NCI-H82 treated with DMSO at 0.1 percent for 48 hours (cell line): Measurements from ENCODE around the gene CACNA2D2.
A peak's percentile ranks its signal among the peaks of the same experiment; 100 is the strongest.

Experiments used
- DNase-seq: peaks from one replicate; lab custom pipeline; 2025; ENCODE audit not compliant: unreplicated experiment; lab: John Stamatoyannopoulos, UW

CACNA2D2 gene

DNA sequence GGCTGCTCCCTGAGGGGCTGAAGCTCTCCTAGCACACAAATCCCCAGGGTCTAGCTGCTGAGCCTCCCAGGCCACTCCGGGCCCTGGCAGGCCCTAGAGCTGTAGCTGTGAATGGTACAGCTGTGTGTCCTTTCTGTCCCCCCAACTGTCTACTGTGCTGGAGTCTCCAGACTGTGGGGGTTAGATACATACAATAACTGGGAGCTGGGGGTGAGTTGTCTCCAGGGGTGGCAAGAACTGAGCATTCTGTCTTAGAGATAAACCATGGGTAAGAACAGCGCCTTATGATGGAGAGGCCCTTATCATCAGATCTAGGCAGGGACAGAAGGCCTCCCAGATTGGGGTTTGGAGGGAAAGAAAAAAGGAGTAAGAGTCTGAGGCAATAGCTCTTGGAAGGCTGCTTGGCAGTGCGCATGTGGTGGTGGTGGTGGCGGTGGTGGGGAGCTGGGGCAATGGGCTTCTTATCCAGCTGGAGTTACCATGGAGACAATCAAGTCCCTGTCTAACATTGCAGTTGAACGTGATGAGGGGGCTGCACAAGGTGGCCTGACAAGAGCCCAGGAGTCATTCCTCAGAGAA, 149.2 kb downstream of the CACNA2D2 start:
- no peak for DNase-seq

DNA sequence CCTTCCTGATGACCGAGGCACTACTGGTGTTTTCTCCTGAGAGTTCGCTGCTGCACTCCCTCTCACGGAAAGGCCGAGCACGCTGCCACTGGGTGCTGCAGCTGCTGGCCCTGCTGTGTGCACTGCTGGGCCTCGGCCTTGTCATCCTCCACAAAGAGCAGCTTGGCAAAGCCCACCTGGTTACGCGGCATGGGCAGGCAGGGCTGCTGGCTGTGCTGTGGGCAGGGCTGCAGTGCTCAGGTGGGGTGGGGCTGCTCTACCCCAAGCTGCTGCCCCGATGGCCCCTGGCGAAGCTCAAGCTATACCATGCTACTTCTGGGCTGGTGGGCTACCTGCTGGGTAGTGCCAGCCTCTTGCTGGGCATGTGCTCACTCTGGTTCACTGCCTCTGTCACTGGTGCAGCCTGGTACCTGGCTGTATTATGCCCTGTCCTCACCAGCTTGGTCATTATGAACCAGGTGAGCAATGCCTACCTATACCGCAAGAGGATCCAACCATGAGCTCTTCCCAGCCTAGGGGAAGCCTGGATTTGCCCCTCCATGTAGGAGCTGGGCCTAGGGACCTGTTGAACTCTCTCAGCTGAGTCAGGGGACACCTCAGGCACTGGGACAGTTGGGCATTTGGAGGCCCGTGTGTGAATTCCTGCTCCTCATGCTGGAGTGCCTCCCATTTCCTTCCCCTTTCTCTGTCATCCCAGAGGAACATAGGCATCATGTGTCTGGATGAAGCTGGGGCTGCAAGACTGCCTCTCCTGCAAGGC, 150.0 kb downstream of the CACNA2D2 start:
- DNase-seq: no peak

DNA sequence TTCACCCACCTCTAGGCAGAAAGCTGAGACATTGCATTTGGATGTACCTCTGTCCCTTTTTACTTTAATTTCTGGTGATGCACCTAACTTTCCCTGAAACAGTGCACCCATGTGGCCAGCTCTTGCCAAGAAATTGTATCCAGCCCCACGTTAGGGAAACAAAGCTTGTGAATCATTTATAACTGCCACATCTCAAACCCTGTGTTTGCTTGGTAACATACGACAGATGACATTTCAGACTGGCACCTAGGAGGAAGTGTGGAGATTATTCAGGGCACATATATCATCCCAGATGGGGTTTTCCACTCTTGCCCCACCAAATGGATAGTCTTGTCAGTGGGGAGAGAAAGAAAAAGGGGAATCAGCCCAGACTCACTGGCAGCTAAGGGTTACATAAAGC, 150.7 kb downstream of the CACNA2D2 start:
- DNase-seq: no peak

GRCh38 chr3:50351323-50351697, 152.1 kb downstream of the CACNA2D2 start:
- no peak for DNase-seq

GRCh38 chr3:50350527-50351322, 152.7 kb downstream of the CACNA2D2 start, which contains the start of the genes CYB561D2 and NPRL2:
Gene CYB561D2 (plus strand): TSS chr3:50350862. CDS start chr3:50351434, 572 bp downstream.
Gene NPRL2 (minus strand): TSS chr3:50350775. CDS start chr3:50350652, 123 bp downstream.
- DNase-seq: peak; percentile 62

- DNase-seq: no peak
Observed at GRCh38 chr3:50350213-50350526, 153.3 kb downstream of the CACNA2D2 start.

DNA sequence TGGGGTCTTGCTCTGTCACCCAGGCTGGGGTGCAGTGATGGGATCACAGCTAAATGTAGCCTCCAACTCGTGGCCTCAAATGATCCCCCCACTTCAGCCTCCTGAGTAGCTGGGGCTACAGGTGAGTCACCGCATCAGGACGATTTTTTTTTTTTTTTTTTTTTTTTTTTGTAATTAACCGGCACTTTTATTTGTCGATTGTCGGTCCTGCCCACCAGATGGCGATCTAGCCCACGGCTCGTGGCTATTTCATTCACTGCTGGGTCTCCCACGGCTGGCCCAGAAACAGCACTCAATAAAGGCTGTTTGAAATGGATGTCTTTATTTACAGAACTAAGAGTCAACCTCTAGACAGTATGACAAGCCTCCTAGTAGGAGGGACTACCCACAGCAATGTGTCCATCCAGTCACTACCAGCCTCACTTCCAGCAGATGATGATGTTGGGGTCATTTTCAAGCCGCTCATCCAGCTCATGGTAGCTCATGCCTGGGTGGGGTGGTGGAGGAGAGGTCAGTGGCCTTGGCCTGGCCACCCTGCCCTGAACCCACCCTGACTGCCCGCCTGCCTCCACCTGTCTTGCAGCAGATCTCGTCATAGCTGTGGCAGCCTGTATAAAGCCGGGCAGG, 156.1 kb downstream of the CACNA2D2 start:
- DNase-seq: no peak

- DNase-seq: peak; percentile 11
Observed at GRCh38 chr3:50345586-50346234, 157.7 kb downstream of the CACNA2D2 start, which contains the start of gene ZMYND10. Gene ZMYND10 (minus strand): TSS chr3:50345732. CDS start chr3:50345579, 153 bp downstream.

DNA sequence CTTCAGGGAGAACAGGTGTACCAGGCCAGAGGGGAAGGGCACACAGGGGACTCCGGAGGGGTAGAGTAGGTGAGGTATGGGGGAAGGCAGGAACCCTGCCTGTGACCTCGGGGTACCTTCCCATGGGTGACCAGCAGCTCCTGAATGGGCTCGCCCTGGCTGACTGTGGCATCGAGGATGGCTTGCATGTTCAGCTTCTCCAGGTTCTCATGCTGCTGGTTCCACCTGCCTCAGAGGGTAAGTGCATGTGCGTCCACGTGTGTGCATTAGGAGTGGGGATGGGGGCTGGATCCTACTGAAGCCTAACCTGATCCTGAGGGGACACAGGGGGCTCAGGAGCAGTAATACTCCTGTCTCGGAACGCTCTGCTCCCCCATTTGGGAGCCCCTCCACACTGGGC, 158.4 kb downstream of the CACNA2D2 start:
- DNase-seq: no peak

GRCh38 chr3:50342813-50343633, 160.4 kb downstream of the CACNA2D2 start:
- DNase-seq: no peak

DNA sequence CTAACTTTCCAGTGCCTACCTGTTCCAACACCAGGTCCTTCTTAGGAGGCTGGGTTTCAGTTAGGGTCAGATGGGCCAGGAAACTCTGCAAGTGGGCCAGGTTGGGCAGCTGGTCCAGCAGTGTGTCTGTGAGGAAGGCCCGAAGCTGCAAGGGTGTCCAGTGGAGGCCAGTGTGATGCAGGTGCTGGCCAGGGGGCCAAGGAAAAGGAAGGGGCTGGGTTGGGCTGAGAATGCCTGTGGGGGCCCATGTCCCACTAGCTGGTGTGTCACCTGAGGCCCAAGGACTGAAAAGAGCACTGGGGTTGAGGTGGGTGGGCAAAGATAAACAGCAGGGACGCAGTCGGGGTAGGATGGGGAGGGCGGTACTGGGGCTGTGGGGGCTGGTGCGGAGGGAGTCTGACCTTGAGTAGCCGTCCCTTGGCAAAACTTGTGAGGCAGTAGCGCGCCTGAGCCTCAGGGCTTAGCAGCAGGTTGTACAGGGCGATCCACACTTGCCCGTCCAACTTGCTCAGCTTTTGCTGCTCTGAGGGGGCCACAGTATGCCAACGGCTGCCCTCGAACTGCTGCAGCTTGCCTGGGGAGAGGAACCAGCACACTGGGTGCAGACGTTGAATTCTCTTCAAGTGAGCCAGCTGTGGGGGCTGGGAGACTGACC, 161.3 kb downstream of the CACNA2D2 start:
- no peak for DNase-seq

DNA sequence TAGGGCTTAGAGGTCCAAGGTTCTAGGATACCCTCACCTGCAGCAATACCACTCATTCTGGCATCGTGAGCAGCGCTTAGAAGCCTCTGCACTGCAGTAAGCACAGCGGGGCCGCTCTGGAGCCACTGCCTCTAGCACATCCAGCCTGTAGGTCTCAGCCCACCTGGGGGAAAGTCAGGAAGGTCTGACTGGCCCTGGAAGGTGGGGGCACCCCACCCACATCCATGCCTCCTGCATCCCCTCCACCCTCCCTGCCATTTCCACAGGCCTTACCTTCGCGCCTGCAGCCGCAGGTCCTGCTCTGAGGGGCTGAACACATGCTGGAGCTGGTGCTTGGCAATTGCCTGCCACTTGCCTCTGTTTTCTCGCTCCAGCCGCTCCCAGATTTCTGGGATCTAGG, 161.9 kb downstream of the CACNA2D2 start:
- no peak for DNase-seq

DNA sequence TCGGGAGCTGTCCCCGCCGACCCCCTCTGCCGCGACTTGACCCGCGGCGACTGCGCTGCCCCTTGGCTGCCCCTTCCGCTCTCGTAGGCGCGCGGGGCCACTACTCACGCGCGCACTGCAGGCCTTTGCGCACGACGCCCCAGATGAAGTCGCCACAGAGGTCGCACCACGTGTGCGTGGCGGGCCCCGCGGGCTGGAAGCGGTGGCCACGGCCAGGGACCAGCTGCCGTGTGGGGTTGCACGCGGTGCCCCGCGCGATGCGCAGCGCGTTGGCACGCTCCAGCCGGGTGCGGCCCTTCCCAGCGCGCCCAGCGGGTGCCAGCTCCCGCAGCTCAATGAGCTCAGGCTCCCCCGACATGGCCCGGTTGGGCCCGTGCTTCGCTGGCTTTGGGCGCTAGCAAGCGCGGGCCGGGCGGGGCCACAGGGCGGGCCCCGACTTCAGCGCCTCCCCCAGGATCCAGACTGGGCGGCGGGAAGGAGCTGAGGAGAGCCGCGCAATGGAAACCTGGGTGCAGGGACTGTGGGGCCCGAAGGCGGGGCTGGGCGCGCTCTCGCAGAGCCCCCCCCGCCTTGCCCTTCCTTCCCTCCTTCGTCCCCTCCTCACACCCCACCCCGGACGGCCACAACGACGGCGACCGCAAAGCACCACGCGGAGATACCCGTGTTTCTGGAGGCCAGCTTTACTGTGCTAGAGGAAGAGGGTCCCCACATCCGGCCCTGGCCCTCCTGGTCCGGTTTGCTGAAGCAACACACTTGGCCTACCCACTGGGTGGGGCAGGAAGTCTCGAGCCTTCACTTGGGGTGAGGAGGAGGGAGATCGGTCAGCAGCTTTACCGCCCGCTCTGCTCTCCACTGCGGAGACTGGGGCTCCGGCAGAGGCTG, 162.7 kb downstream of the CACNA2D2 start, which contains the start of gene RASSF1:
Gene RASSF1 (minus strand): TSS at position 389 of the 882 bp plus-strand sequence. CDS start 31 bp downstream, at position 358.
- DNase-seq: no peak

DNA sequence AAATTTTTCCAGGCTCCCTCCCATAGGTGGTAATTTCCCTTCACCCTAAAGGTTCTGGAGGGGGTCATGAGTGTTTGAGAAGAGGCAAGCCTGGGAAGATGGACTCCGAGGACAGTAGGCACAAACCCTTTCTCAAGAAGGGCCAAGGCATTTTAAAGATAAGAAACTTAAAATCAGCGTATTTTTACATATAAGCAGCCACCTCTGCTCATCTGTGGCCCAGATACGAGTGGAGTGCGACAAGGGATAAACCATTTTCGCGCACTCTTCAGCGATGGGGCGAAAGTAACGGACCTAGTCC, 163.3 kb downstream of the CACNA2D2 start:
- no peak for DNase-seq

DNA sequence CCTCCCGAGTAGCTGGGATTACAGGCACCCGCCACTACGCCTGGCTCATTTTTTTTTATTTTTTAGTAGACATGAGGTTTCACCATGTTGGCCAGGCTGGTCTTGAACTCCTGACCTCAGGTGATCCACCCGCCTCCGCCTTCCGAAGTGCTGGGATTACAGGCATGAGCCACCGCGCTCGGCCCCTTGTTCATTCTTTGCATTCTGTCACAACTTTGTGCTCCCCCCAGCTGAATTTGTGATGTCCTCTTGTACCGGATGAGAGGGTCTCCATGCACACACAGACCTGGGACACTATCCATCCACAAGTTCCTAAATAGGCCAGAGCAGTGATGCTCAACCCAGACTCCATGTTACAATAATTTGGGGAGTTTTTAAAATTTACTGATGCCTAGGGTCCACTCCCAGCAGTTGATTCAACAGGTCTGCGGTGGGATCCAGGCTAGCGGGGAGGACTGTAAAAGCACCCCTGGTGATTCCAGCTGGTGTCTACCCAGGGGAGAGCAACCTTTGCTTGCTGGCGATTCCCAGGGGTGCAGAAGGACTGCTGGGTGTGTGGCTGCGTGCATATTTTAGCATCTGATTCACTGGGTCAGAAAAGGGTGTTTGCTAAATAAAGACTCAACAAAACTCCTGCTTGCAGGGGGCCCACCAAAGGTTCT, 163.8 kb downstream of the CACNA2D2 start:
- no peak for DNase-seq

GRCh38 chr3:50338965-50339364, 164.5 kb downstream of the CACNA2D2 start:
- no peak for DNase-seq

DNA sequence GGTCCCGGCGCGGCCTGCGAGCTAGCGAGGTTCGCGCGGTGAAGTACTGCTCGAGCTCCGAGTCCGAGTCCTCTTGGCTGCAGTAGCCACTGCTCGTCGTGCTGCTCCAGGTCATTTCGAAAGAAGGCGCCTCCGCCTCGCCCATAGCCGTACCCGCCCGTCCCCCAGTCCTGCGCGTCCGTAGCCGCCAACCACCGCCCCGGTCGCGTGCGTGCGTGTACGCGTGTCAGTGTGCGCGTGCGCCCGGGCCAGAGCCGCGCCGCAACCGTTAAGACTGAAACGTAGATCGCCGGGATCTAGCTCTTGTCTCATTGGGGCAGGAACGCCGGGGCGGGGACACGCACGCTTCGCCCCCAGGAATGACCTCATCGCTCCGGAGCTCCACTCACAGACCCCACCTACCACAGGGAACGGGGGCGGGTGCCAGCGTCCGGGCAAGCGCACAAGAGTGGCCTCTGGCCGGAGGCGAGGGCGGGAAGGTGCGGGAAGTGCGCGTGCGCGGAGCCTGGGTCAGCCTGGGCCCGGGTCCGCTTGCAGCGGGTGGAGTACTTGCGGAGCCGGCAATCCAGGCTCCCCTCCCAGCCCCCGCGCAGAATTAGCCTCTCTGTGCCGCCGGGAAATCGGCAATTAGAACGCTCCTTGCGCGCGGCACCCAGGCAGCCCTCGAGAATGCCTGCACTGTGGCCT, 166.1 kb downstream of the CACNA2D2 start:
- DNase-seq: peak; percentile 93
